Smooth muscle cell (in vitro differentiated cells): Measurements from ENCODE around the gene IL19. TPM values are rescaled to one million over a fixed set of nuclear protein-coding genes. Genes with fewer than 3 reads are reported as not detected.

Experiments
- DNase-seq: peaks from one replicate; lab custom pipeline; 2025; ENCODE audit not compliant: unreplicated experiment; lab: John Stamatoyannopoulos, UW
- H2AFZ ChIP-seq: fragments of 200-600 bp; sonication (generic); 2 replicates; pipeline ENCODE4 v1.6.0; 2016; ENCODE audit warnings: antibody characterized with exemption, low read depth, mild to moderate bottlenecking
- H3F3A ChIP-seq: fragments of 200-600 bp; sonication (generic); 2 replicates; pipeline ENCODE4 v1.6.0; 2017; ENCODE audit warnings: antibody characterized with exemption, low read depth
- H3K27ac ChIP-seq: fragments of 200-600 bp; sonication (generic); 2 replicates; pipeline ENCODE4 v1.5.1; 2016; ENCODE audit warnings: low read depth, mild to moderate bottlenecking
- H3K27me3 ChIP-seq: fragments of 200-600 bp; sonication (generic); 2 replicates; pipeline ENCODE4 v1.6.1; 2016; ENCODE audit warnings: low read depth, mild to moderate bottlenecking
- H3K36me3 ChIP-seq: fragments of 200-600 bp; sonication (generic); 2 replicates; pipeline ENCODE4 v1.5.1; 2016; ENCODE audit warnings: low read depth
- H3K4me1 ChIP-seq: fragments of 200-600 bp; sonication (generic); 2 replicates; pipeline ENCODE4 v1.5.1; 2016; ENCODE audit warnings: low read depth
- H3K4me2 ChIP-seq: fragments of 200-600 bp; sonication (generic); 2 replicates; pipeline ENCODE4 v1.6.0; 2016; ENCODE audit warnings: mild to moderate bottlenecking
- H3K4me3 ChIP-seq: fragments of 200-600 bp; sonication (generic); 2 replicates; pipeline ENCODE4 v1.5.1; 2016; ENCODE audit warnings: mild to moderate bottlenecking
- H3K79me2 ChIP-seq: fragments of 200-600 bp; sonication (generic); 2 replicates; pipeline ENCODE4 v1.6.0; 2016; ENCODE audit warnings: low read depth, mild to moderate bottlenecking
- H3K9ac ChIP-seq: fragments of 200-600 bp; sonication (generic); 2 replicates; pipeline ENCODE4 v1.6.0; 2016; ENCODE audit warnings: low read depth
- H3K9me3 ChIP-seq: fragments of 200-600 bp; sonication (generic); replicated peaks from 2 replicates; pipeline ENCODE4 v1.5.1; 2016; ENCODE audit warnings: low read depth
- H4K20me1 ChIP-seq: fragments of 200-600 bp; sonication (generic); 2 replicates; pipeline ENCODE4 v1.6.0; 2016; ENCODE audit warnings: low read depth
- WGBS: methylation state at CpG from one replicate; pipeline ENCODE4 v1.1.7; 2016; ENCODE audit warnings: low lambda C conversion rate; 5-methylcytosine and 5-hydroxymethylcytosine counted together
- polyA plus RNA-seq: library from polyadenylated mRNA; unstranded; fragments of >200 nt; fragmentation: Nextera tagmentation; extraction: Ambion mirVana; gene quantifications from 2 replicates; pipeline ENCODE4 v1.2.1, GENCODE V29; 2016
- total RNA-seq: library from RNA; depleted of rRNA; stranded (reverse); fragments of >200 nt; gene quantifications from 2 replicates; pipeline ENCODE4 v1.2.3, GENCODE V29; 2014
- TF ChIP-seq, protein P1 (sequence below): fragments of 200-600 bp; sonication (generic); IDR thresholded peaks from 2 replicates; pipeline ENCODE4 v1.5.1; 2017; ENCODE audit warnings: borderline replicate concordance, mild to moderate bottlenecking, antibody characterized with exemption; ENCODE audit not compliant: insufficient read depth, poor library complexity, severe bottlenecking

Gene IL19
- total and polyA plus RNA-seq, 2 experiments from 2014 or later: 0.35 TPM; not detected in 1

DNA sequence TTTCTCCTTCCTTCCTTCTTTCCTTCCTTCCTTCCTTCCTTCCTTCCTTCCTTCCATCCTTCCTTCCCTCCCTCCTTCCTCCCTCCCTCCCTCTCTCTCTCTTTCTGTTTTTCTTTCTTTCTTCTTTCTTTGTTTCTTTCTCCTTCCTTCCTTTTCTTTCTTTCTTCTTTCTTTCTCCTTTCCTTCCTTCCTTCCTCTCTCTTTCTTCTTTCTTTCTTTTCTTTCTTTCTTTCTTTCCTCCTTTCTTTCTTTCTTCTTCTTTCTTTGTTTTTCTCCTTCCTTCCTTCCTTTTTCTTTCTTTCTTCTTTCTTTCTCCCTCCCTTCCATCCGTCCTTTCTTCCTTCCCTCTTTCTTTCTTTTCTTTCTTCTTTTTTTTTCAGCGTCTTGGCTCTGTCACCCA, 18.1 kb upstream of the IL19 start:
- Histone ChIP-seq H3K79me2 (no peaks in the 10 kb centered on the region), H3K27ac (peak overlapping the region; percentile 75), H3K9ac (no peak overlapping the region), H3K9me3 (no peaks in the 10 kb centered on the region), H3K4me3 (no peak overlapping the region), H3K4me2 (no peak overlapping the region), H3F3A (peaks cover 12% of the 10 kb centered on the region), H2AFZ (no peak overlapping the region), H3K36me3 (no peaks in the 10 kb centered on the region), H4K20me1 (no peaks in the 10 kb centered on the region), H3K27me3 (no peaks in the 10 kb centered on the region), H3K4me1 (no peaks in the 10 kb centered on the region)
- DNase-seq: no peak
- 97% methylated on average over 2 of the region's 2 CpGs for WGBS
- TF ChIP-seq, protein P1, sequence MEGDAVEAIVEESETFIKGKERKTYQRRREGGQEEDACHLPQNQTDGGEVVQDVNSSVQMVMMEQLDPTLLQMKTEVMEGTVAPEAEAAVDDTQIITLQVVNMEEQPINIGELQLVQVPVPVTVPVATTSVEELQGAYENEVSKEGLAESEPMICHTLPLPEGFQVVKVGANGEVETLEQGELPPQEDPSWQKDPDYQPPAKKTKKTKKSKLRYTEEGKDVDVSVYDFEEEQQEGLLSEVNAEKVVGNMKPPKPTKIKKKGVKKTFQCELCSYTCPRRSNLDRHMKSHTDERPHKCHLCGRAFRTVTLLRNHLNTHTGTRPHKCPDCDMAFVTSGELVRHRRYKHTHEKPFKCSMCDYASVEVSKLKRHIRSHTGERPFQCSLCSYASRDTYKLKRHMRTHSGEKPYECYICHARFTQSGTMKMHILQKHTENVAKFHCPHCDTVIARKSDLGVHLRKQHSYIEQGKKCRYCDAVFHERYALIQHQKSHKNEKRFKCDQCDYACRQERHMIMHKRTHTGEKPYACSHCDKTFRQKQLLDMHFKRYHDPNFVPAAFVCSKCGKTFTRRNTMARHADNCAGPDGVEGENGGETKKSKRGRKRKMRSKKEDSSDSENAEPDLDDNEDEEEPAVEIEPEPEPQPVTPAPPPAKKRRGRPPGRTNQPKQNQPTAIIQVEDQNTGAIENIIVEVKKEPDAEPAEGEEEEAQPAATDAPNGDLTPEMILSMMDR: no peak

DNA sequence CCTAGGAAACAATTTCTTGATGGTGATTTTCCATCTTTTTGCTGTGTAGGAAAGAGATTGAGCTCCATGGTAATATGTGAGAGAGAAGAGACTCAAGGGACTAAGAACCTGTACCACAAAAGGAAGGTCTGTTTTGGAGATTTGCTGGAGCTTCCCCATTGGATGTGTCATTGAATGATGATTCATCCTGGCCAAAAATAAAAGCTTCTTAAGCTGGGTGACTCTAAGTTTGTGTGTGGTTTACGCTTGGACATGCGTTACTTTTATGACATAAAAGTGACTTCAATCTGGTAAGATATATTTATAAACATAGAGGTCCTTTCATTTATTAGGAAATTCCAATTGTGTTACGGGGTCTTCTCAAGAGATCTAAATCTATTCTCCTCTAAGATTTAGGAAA, 17.4 kb upstream of the IL19 start:
- Histone ChIP-seq H3K9me3 (no peaks in the 10 kb centered on the region), H3K79me2 (no peaks in the 10 kb centered on the region), H3K27ac (peak overlapping the region; percentile 75), H3F3A (peaks cover 12% of the 10 kb centered on the region), H3K9ac (no peak overlapping the region), H3K36me3 (no peaks in the 10 kb centered on the region), H2AFZ (no peak overlapping the region), H3K27me3 (no peaks in the 10 kb centered on the region), H3K4me2 (no peak overlapping the region), H3K4me3 (no peak overlapping the region), H3K4me1 (no peaks in the 10 kb centered on the region), H4K20me1 (no peaks in the 10 kb centered on the region)
- TF ChIP-seq, protein P1: no peak
- DNase-seq: no peak
- whole genome bisulfite sequencing: 33% methylated on average over 3 of the region's 3 CpGs

GRCh38 chr1:206754011-206754410, 16.6 kb upstream of the IL19 start:
- Histone ChIP-seq H3K27me3 (no peaks in the 10 kb centered on the region), H3K36me3 (no peaks in the 10 kb centered on the region), H3K9ac (no peak overlapping the region), H3K4me2 (peak overlapping the region; percentile 36), H3F3A (peaks cover 12% of the 10 kb centered on the region), H3K4me3 (no peak overlapping the region), H3K27ac (peak overlapping the region; percentile 75), H2AFZ (no peak overlapping the region), H3K79me2 (no peaks in the 10 kb centered on the region), H4K20me1 (no peaks in the 10 kb centered on the region), H3K4me1 (no peaks in the 10 kb centered on the region), H3K9me3 (no peaks in the 10 kb centered on the region)
- TF ChIP-seq, protein P1: no peak
- no peak for DNase-seq
- 25% methylated on average over 1 of the region's 1 CpG for WGBS

DNA sequence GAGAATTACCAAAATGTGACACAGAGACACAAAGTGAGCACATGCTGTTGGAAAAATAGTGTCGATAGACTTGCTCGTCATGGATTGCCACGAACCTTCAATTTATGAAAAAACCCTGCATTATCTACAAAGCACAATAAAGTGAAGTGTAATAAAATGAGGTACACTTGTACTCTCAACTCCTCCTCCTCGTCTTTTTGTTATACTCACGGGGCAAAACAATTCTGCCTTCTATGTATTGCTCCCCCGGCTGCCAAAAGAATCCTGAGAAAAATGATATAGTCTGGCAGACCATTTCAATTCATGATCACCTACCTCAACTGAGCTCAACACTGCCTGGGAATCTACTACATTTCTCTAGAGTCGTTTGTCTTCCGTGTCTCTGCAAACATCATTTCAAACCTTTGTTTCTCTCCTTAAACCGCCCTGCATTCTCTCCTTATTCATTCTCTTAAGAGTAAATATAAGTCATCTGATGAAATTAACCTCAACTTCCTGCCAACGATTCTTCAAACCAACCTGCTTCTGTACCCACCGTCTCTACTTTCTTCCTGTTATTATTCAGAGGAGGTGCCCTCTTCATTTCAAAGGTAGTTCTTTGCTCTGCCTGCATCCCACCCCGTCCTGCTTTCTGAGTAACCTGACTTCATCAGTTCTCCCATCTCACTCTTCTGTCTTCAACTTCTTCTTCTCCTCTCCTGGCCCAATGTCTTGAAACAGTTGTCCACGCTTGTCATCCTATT, 12.9 kb upstream of the IL19 start:
- Histone ChIP-seq H3K9ac (no peak overlapping the region), H3K4me2 (no peak overlapping the region), H4K20me1 (no peaks in the 10 kb centered on the region), H2AFZ (no peak overlapping the region), H3F3A (peaks cover 12% of the 10 kb centered on the region), H3K9me3 (no peaks in the 10 kb centered on the region), H3K27me3 (no peaks in the 10 kb centered on the region), H3K4me3 (no peak overlapping the region), H3K4me1 (no peaks in the 10 kb centered on the region), H3K36me3 (no peaks in the 10 kb centered on the region), H3K79me2 (no peaks in the 10 kb centered on the region), H3K27ac (no peak overlapping the region)
- TF ChIP-seq, protein P1: no peak
- no peak for DNase-seq
- 91% methylated on average over 13 of the region's 13 CpGs for WGBS
